Adrenal gland (tissue), 12 donors: Measurements from ENCODE around the gene CSRNP2. TPM values are rescaled to one million over a fixed set of nuclear protein-coding genes. Genes with fewer than 3 reads are reported as not detected.
A peak's percentile ranks its signal among the peaks of the same experiment; 100 is the strongest.

Source experiments
- DNase-seq, 7 donors: peaks; one replicate each; pipeline ENCODE4 v3.0.0-alpha.2; 2019 to 2020
- H3K27ac ChIP-seq, 5 donors: fragments of 200-600 bp; sonication (generic) in 4 of 5; 1 replicate in 3 of 5; 2 replicates in 2 of 5; pipeline versions ENCODE4 v1.5.1 to v1.8.0; 2016 to 2020; ENCODE audit warnings: mild to moderate bottlenecking in 1 of 5
- H3K27me3 ChIP-seq: fragments of 200-600 bp; 2 replicates; pipeline ENCODE4 v1.8.0; 2021
- H3K36me3 ChIP-seq, 2 donors: fragments of 200-600 bp; replicated peaks in 1 of 2; 1 replicate in 1 of 2; 2 replicates in 1 of 2; pipeline versions ENCODE4 v1.5.1 to v1.8.0; 2018 to 2022
- H3K4me1 ChIP-seq, 2 donors: fragments of 200-600 bp; replicated peaks in 1 of 2; 1 replicate in 1 of 2; 2 replicates in 1 of 2; pipeline versions ENCODE4 v1.5.1 to v1.8.0; 2018 to 2021
- H3K4me3 ChIP-seq, 4 donors: fragments of 200-600 bp; sonication (generic) in 3 of 4; one replicate each; pipeline ENCODE4 v1.5.1; 2016 to 2018
- H3K9me3 ChIP-seq, 3 donors: fragments of 200-600 bp; sonication (generic) in 1 of 3; replicated peaks in 1 of 3; 1 replicate in 2 of 3; 2 replicates in 1 of 3; pipeline versions ENCODE4 v1.5.1 to v1.8.0; 2016 to 2021
- CTCF ChIP-seq, 6 experiments: fragments of 450-650 bp in 4 of 6; fragments of 200-600 bp in 2 of 6; sonication (generic) in 1 of 6; IDR thresholded peaks; 1 replicate in 5 of 6; 2 replicates in 1 of 6; pipeline versions ENCODE4 v1.5.1 to v1.8.0; 2016 to 2021; ENCODE audit warnings: antibody characterized with exemption in 6 of 6, mild to moderate bottlenecking in 2 of 6, moderate library complexity in 1 of 6
- POLR2A ChIP-seq, 2 donors: fragments of 450-650 bp; IDR thresholded peaks; one replicate each; pipeline ENCODE4 v1.6.1; 2017; ENCODE audit warnings: antibody characterized with exemption in 2 of 2, mild to moderate bottlenecking in 2 of 2, moderate library complexity in 1 of 2
- WGBS, 4 donors: extraction: QIAGEN DNeasy Blood & Tissue Kit in 2 of 4; methylation state at CpG; one replicate each; pipeline versions ENCODE4 v1.1.5 to v1.1.7; 2013 to 2017; 5-methylcytosine and 5-hydroxymethylcytosine counted together
- intact Hi-C, 2 donors: fragments of 100-400 bp; cut with DNase I; formaldehyde crosslinking; loops; one replicate each; pipeline versions ENCODE4 v1.14.1 to v1.15.0; 2022 to 2023
- polyA plus RNA-seq, 3 donors: library from polyadenylated mRNA; stranded (reverse); fragments of 200-250 nt in 2 of 3; fragments of 350-450 nt in 1 of 3; fragmentation: Illumina TruSeq in 1 of 3; extraction: RNeasy Lipid Tissue Mini Kit (QIAGEN cat#74804) in 1 of 3; gene quantifications; one replicate each; pipeline ENCODE4 v1.2.3, GENCODE V29; 2013 to 2014
- total RNA-seq, 9 donors: library from RNA; depleted of rRNA in 4 of 9; stranded (reverse); fragments of >200 nt in 4 of 9; fragments of 120-200 nt in 1 of 9; fragmentation: NEBNext Ultra II Directional in 1 of 9; extraction: Animal tissue kit (Norgen Biotek cat#: 25700) in 1 of 9; gene quantifications; one replicate each; pipeline versions ENCODE4 v1.1.0 to v1.2.4, GENCODE V29; 2013 to 2023
- donor health status: healthy with polysubstance abuse.
- donor health status: Bipolar disorder and iron deficiency.
- donor health status: DM: yes; HTN: yes; CAD: no.
- donor health status: DM: no; HTN: no; CAD: no.
- donor health status: DM: no; HTN: no; CAD: no.
- donor health status: DM: yes; HTN: yes; CAD: no.

CSRNP2 gene
- total and polyA plus RNA-seq, 12 donors = 15.6 to 29.2 (median 22.7) TPM

- H3K4me1 ChIP-seq = peaks cover 10 to 34% of the 10 kb centered on the region in 2 donors
Observed at GRCh38 chr12:51025338-51025835, 58.0 kb downstream of the CSRNP2 start.

GRCh38 chr12:51023625-51024382 lies 59.6 kb downstream of the CSRNP2 start:
- WGBS, 4 donors = 32 to 49% (median 38%) methylated on average over 4 of the region's 4 CpGs
- peak overlapping the region in 2 of 4 donors; percentile 35 to 70 for H3K4me3 ChIP-seq
- peak overlapping the region; percentile 56 to 98 (median 93) for H3K27ac ChIP-seq
- TF ChIP-seq CTCF (IDR thresholded peaks at IDR 0.05) (no peak), POLR2A (IDR thresholded peaks at IDR 0.05) (no peak)
- no peaks in the 10 kb centered on the region for H3K9me3 ChIP-seq
- DNase-seq = peak in 2 of 7 donors; percentile 30 to 32
- no peaks in the 10 kb centered on the region for H3K27me3 ChIP-seq
- H3K4me1 ChIP-seq = peaks cover 10 to 34% of the 10 kb centered on the region in 2 donors
- intact Hi-C loops = no loop called here
- no peaks in the 10 kb centered on the region for H3K36me3 ChIP-seq

More at GRCh38 chr12:51025338-51025835, 58.0 kb downstream of the CSRNP2 start:
- H3K27ac ChIP-seq = peak overlapping the region; percentile 56 to 98 (median 93)
- H3K36me3 ChIP-seq = no peaks in the 10 kb centered on the region
- no peak for TF ChIP-seq POLR2A (IDR thresholded peaks at IDR 0.05)
- TF ChIP-seq CTCF (IDR thresholded peaks at IDR 0.05) = no peak
- no peaks in the 10 kb centered on the region for H3K9me3 ChIP-seq
- no peaks in the 10 kb centered on the region for H3K27me3 ChIP-seq
- WGBS, 4 donors = 10 to 12% (median 11%) methylated on average over 9 of the region's 9 CpGs
- peak overlapping the region; percentile 9 to 73 (median 61) for H3K4me3 ChIP-seq
- intact Hi-C loops = no loop called here
- no peak for DNase-seq

- no peak for DNase-seq
- Histone ChIP-seq H3K36me3 (no peaks in the 10 kb centered on the region), H3K4me3 (no peak overlapping the region), H3K27me3 (no peaks in the 10 kb centered on the region), H3K4me1 (peaks cover 15 to 44% of the 10 kb centered on the region in 2 donors), H3K27ac (peak overlapping the region in 1 of 5 donors; percentile 26), H3K9me3 (no peaks in the 10 kb centered on the region)
- WGBS, 4 donors = 18 to 48% (median 38%) methylated on average over 1 of the region's 1 CpG
- TF ChIP-seq CTCF (IDR thresholded peaks at IDR 0.05) (no peak), POLR2A (IDR thresholded peaks at IDR 0.05) (no peak)
- intact Hi-C loops = no loop called here
Observed at GRCh38 chr12:51021694-51022093, 61.7 kb downstream of the CSRNP2 start.

- Histone ChIP-seq H3K27ac (no peak overlapping the region), H3K27me3 (no peaks in the 10 kb centered on the region), H3K9me3 (no peaks in the 10 kb centered on the region), H3K36me3 (no peaks in the 10 kb centered on the region), H3K4me1 (peaks cover 15 to 44% of the 10 kb centered on the region in 2 donors), H3K4me3 (no peak overlapping the region)
- TF ChIP-seq POLR2A (IDR thresholded peaks at IDR 0.05) (no peak), CTCF (IDR thresholded peaks at IDR 0.05) (no peak)
- 86 to 93% (median 89%) methylated on average over 7 of the region's 7 CpGs for WGBS, 4 donors
- intact Hi-C loops = no loop called here
- DNase-seq = no peak
Observed at GRCh38 chr12:51020448-51021182, 62.8 kb downstream of the CSRNP2 start.
